ENCODE measurements around the gene OR8G1. TPM values are rescaled to one million over a fixed set of nuclear protein-coding genes. Genes with fewer than 3 reads are reported as not detected.
A peak's percentile ranks its signal among the peaks of the same experiment; 100 is the strongest.

OR8G1 gene, protein sequence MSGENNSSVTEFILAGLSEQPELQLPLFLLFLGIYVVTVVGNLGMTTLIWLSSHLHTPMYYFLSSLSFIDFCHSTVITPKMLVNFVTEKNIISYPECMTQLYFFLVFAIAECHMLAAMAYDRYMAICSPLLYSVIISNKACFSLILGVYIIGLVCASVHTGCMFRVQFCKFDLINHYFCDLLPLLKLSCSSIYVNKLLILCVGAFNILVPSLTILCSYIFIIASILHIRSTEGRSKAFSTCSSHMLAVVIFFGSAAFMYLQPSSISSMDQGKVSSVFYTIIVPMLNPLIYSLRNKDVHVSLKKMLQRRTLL
- not detected in 2 replicates for total RNA-seq (2012; rRNA removed)

DNA sequence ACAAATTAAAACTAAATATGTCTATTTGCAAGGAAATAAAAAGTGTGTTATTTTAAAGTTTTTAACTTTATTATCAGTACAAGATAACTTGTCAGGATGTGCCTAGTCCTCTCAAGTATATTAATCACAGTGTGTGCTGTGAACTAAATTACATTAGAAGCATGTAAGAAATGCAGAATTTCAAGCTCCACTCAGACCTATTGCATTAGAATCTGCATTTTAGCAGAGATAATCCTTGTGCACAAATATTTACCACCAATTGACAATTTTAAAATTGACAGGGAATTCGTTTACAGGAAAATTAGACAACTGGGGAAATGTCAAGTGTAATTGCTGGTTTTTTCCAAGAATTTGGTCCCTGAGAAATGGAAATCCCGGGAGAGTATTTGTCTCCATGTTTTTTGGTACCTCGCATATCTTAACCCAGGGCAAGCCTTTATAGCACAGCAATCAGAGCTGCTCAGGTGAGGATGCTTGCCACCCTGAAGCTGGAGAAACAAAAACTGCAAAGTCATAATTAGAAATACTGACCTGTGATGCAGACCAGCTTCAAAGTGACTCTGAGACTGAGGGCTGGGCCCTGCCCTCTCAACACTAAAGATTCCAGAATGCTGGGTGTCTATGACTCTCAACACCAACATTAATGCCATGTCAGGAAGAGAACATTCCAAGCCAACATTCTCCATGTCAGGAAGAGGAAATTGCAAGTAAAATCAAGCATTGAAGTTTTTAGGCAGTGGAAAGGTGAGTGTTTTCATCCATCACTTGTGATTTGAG lies at the start of gene OR8G1:
OR8G1 (plus strand) TSS at position 475 of the 777 bp plus-strand sequence. CDS start 8,581 bp downstream, outside the sequence.
- Histone ChIP-seq H3K36me3 (ENCODE audit: insufficient read depth, low read length) (no peaks in the 10 kb centered on the region), H3K4me2 (ENCODE audit: low read length) (no peak within 1 kb of the TSS), H3K9ac (ENCODE audit: low read depth, low read length) (no peak within 1 kb of the TSS), H3K27me3 (ENCODE audit: control insufficient read depth, insufficient read depth, low read length) (no peaks in the 10 kb centered on the region), H3K9me3 (replicated peaks; ENCODE audit: low read length) (no peaks in the 10 kb centered on the region), H3K4me1 (ENCODE audit: control insufficient read depth, insufficient read depth, low read length) (no peaks in the 10 kb centered on the region), H3K4me3 (ENCODE audit: low read length) (no peak within 1 kb of the TSS)

DNA sequence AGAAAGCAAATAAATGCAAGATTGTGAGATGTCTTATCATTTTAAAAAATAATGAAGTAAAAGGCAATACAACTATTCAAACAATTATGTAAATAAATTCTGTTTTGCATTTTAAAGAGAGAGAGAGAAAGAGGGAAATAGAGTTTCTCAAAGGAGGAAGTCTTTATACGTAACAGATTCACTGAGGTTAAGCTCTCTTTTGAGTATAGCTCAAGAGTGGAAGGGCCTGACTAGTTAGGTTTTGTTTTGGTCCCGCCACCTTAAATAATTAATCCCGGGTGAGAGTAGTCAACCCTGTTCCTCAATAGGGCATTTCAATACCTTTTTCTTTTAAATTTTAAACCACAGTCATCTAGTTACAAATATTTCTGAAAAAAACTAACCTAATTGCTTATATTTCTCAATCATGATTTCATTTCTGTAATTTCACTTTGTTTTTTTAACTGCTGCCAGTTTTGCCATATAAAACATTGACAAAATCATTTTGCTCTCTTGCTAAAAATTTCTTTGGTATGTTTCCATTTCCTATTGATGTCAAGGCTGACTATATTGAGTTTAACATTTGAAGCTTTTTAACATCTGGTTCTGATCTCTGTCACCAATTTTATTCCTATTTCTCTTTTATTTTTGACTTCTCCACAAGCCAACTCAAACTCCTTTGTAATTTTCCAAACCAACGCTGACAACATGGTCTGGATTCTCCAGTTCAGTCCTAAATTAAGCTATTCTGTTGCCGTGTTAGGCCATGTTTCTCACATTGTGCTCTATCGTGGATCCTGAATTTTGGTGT lies 47.5 kb upstream of the OR8G1 start:
- Histone ChIP-seq H3K36me3 (ENCODE audit: insufficient read depth, low read length) (no peaks in the 10 kb centered on the region), H3K4me2 (ENCODE audit: low read length) (no peak overlapping the region), H3K4me1 (ENCODE audit: control insufficient read depth, insufficient read depth, low read length) (peaks cover 13% of the 10 kb centered on the region), H3K27me3 (ENCODE audit: control insufficient read depth, insufficient read depth, low read length) (peaks cover under 1% of the 10 kb centered on the region), H3K4me3 (ENCODE audit: low read length) (no peak overlapping the region), H3K9me3 (replicated peaks; ENCODE audit: low read length) (no peaks in the 10 kb centered on the region), H3K9ac (ENCODE audit: low read depth, low read length) (no peak overlapping the region)

DNA sequence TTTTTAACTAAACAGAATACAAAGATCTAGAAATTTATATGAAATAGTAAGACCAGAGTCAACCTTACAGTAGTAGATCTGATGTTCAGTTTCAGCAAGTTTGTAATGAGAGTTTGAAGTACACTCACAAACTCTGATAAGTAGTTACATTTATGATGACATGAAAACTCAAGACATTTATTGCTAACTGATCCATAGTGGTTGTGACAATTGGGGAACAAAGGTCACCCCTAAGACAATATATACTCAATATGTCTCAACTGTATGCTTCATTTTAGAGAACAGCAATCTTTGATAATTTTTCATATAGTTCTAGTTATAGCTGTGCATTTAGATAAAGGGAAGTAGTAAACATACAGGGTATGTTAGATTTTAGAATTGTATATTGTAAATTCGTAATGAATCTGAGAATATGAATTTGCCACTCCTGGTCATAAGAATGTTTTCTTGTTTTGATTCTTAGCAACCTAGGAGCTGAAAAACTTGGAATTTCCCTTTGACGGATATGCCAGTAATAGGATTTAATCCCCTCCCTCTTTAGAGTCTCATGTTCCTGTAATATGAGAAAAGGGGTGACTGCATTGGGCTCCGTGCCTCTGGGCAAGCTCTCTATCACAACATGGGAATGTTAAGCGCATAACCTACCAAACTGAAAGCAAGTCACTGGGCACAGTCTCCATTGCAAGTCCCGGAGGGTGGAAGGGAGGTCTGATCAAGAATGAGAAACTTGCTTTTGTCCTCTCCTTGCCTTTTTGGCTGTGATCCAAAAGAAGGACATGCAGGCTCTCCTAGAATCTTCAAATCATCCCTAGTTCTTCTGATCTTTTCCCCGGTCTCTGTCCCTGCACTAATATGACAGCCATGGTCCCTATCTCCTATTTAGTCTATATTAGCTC lies 46.4 kb upstream of the OR8G1 start:
- Histone ChIP-seq H3K36me3 (ENCODE audit: insufficient read depth, low read length) (no peaks in the 10 kb centered on the region), H3K4me3 (ENCODE audit: low read length) (peak overlapping the region; percentile 54), H3K9ac (ENCODE audit: low read depth, low read length) (peak overlapping the region; percentile 48), H3K9me3 (replicated peaks; ENCODE audit: low read length) (no peaks in the 10 kb centered on the region), H3K4me1 (ENCODE audit: control insufficient read depth, insufficient read depth, low read length) (peaks cover 13% of the 10 kb centered on the region), H3K4me2 (ENCODE audit: low read length) (peak overlapping the region; percentile 66), H3K27me3 (ENCODE audit: control insufficient read depth, insufficient read depth, low read length) (no peaks in the 10 kb centered on the region)

DNA sequence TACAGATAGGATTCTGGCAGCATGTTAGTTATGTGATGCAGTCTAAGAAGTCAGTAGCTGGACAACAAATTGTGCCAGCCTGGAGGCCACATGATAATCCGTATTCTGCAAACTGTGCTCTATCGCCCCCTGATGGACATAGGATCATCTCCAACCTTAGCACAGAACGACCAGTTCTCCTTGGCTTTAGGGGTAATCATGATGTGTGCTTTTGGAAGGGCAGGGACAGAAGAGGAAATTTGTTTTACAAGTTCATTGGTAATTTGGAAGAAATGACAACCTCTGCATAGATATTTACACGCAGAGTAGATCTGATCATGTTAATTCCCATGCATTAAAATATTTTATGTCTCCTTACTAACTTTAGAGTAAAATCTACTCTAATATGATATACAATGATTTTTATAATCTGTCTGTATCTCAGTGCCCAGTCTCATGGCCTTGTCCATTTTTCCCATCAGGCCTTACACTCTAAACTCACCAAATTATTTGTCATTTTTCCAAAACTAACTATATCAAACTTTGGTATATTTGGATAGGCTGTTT lies 45.6 kb upstream of the OR8G1 start:
- peak overlapping the region; percentile 48 for H3K9ac ChIP-seq (ENCODE audit: low read depth, low read length)
- H3K36me3 ChIP-seq (ENCODE audit: insufficient read depth, low read length) = no peaks in the 10 kb centered on the region
- no peaks in the 10 kb centered on the region for H3K27me3 ChIP-seq (ENCODE audit: control insufficient read depth, insufficient read depth, low read length)
- no peaks in the 10 kb centered on the region for H3K9me3 ChIP-seq (replicated peaks; ENCODE audit: low read length)
- H3K4me2 ChIP-seq (ENCODE audit: low read length) = peak overlapping the region; percentile 66
- H3K4me3 ChIP-seq (ENCODE audit: low read length) = peak overlapping the region; percentile 54
- H3K4me1 ChIP-seq (ENCODE audit: control insufficient read depth, insufficient read depth, low read length) = peaks cover 13% of the 10 kb centered on the region

DNA sequence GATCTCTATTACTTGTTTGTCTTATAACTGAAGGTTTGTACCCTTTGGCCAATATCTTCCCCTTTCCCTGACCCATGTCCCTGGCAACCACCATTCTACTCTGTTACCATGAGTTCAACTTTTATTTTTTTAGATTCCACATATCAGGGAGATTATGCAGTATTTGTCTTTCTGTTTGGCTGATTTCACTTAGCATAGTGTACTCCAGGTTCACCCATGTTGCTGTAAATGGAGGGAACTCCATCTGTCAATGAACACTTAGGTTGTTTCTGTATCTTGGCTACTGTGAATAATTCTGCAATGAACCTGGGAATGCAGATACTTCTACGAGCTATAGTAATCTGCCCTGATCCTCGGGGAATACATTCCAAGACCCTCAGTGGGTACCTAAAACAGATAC lies 42.9 kb upstream of the OR8G1 start:
- Histone ChIP-seq H3K4me3 (ENCODE audit: low read length) (no peak overlapping the region), H3K36me3 (ENCODE audit: insufficient read depth, low read length) (no peaks in the 10 kb centered on the region), H3K27me3 (ENCODE audit: control insufficient read depth, insufficient read depth, low read length) (no peaks in the 10 kb centered on the region), H3K4me1 (ENCODE audit: control insufficient read depth, insufficient read depth, low read length) (peaks cover 13% of the 10 kb centered on the region), H3K9me3 (replicated peaks; ENCODE audit: low read length) (no peaks in the 10 kb centered on the region), H3K4me2 (ENCODE audit: low read length) (no peak overlapping the region), H3K9ac (ENCODE audit: low read depth, low read length) (no peak overlapping the region)

DNA sequence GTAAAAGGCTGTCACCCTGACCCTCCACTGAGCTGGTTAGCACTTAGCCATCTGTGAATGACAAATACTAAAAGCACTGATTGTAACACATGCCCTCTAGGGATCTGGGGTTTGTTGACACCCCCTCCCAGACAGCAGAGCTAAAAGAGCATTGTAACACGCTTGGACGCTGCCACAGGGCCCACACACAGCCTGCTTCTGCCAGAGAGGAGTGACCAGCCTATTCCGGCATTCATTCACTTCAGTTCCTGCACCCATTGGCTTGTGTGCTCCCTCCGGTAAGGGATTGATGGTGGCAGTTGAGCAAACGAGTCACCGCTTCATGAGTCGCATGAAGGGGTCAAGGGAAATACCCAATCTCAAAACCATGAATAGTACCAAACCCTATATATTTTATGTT lies 42.0 kb upstream of the OR8G1 start:
- Histone ChIP-seq H3K4me1 (ENCODE audit: control insufficient read depth, insufficient read depth, low read length) (peaks cover 10% of the 10 kb centered on the region), H3K36me3 (ENCODE audit: insufficient read depth, low read length) (no peaks in the 10 kb centered on the region), H3K4me2 (ENCODE audit: low read length) (no peak overlapping the region), H3K27me3 (ENCODE audit: control insufficient read depth, insufficient read depth, low read length) (no peaks in the 10 kb centered on the region), H3K9ac (ENCODE audit: low read depth, low read length) (no peak overlapping the region), H3K4me3 (ENCODE audit: low read length) (no peak overlapping the region), H3K9me3 (replicated peaks; ENCODE audit: low read length) (no peaks in the 10 kb centered on the region)

DNA sequence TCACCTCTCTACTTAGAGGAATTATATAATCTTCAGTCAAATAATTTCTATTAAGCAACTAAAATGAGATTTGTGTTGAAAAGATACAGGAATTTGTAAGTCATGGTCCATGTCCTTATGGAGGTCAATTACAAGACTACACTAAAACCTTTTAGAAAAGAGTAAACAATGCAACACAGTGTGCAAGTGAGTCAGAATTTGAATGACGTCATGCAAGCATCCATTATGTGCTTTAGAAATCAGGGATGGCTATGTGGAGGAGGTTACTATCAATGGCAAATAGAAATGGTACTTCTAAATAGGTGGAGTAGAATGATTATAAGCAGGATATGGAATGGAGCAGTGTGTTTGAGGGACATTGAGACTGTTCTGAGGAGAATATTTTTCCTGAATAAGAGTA lies 41.2 kb upstream of the OR8G1 start:
- H3K9ac ChIP-seq (ENCODE audit: low read depth, low read length) = no peak overlapping the region
- H3K4me1 ChIP-seq (ENCODE audit: control insufficient read depth, insufficient read depth, low read length) = peaks cover 3% of the 10 kb centered on the region
- peaks cover 3% of the 10 kb centered on the region for H3K27me3 ChIP-seq (ENCODE audit: control insufficient read depth, insufficient read depth, low read length)
- no peaks in the 10 kb centered on the region for H3K36me3 ChIP-seq (ENCODE audit: insufficient read depth, low read length)
- no peaks in the 10 kb centered on the region for H3K9me3 ChIP-seq (replicated peaks; ENCODE audit: low read length)
- no peak overlapping the region for H3K4me3 ChIP-seq (ENCODE audit: low read length)
- no peak overlapping the region for H3K4me2 ChIP-seq (ENCODE audit: low read length)

DNA sequence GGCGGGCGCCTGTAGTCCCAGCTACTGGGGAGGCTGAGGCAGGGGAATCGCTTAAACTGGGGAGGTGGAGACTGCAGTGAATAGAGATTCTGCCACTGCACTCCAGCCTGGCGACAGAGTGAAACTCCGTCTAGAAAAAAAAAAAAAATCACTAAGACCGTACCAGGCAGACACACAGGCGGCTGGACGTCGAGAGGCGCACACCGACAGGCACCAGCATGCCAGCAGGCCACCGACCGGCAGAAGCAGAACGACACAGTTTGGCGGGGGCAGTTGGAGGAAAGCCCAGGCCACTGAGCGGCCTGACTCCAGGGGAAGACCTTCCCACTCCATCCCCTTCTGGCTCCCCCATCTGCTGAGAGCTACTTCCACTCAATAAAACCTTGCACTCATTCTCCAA lies 40.2 kb upstream of the OR8G1 start:
- H3K27me3 ChIP-seq (ENCODE audit: control insufficient read depth, insufficient read depth, low read length) = peaks cover 3% of the 10 kb centered on the region
- no peaks in the 10 kb centered on the region for H3K9me3 ChIP-seq (replicated peaks; ENCODE audit: low read length)
- no peak overlapping the region for H3K9ac ChIP-seq (ENCODE audit: low read depth, low read length)
- no peak overlapping the region for H3K4me3 ChIP-seq (ENCODE audit: low read length)
- H3K36me3 ChIP-seq (ENCODE audit: insufficient read depth, low read length) = no peaks in the 10 kb centered on the region
- no peaks in the 10 kb centered on the region for H3K4me1 ChIP-seq (ENCODE audit: control insufficient read depth, insufficient read depth, low read length)
- no peak overlapping the region for H3K4me2 ChIP-seq (ENCODE audit: low read length)

DNA sequence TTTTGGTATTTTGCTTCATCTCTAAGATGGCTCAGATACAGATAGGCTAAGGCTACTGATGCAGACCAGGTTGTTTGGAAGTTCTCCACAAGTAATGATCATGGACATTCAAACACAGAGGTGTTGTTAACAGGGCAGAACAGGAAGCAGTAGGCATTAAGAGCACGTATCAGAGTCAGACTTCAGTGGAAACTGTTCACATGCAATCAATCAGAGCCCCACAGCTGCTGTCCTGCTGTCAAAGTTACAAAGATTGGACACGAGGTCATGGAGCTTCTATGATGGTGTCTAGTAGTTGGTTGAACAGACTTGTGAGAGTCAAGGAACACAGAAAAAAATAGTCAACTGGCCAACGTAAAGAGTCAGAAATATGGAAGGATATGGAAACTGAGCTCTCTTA lies 37.9 kb upstream of the OR8G1 start:
- Histone ChIP-seq H3K9me3 (replicated peaks; ENCODE audit: low read length) (no peaks in the 10 kb centered on the region), H3K36me3 (ENCODE audit: insufficient read depth, low read length) (no peaks in the 10 kb centered on the region)

DNA sequence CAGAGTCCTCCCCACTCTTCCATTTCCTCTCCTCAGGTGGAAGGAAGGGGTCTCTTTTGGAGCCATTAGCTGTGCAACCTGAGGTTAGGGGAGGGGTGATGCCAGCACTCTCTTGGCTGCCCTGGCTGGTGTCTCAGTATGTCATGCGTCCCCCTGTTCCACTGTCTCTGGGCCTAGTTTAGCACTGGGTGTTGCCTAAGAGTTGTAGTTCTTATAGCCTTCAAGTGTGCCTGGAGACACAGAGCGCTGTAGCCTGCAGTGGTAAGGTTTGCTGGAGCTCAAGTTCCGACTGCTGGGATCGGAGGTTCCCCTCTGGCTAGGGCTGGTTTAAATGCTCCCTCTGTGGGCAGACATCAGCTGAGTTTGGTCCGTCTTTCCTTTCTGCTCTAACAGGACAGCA lies 36.9 kb upstream of the OR8G1 start:
- Histone ChIP-seq H3K27me3 (ENCODE audit: control insufficient read depth, insufficient read depth, low read length) (peaks cover 3% of the 10 kb centered on the region), H3K9me3 (replicated peaks; ENCODE audit: low read length) (no peaks in the 10 kb centered on the region), H3K4me1 (ENCODE audit: control insufficient read depth, insufficient read depth, low read length) (no peaks in the 10 kb centered on the region), H3K36me3 (ENCODE audit: insufficient read depth, low read length) (no peaks in the 10 kb centered on the region), H3K4me2 (ENCODE audit: low read length) (no peak overlapping the region), H3K4me3 (ENCODE audit: low read length) (no peak overlapping the region), H3K9ac (ENCODE audit: low read depth, low read length) (no peak overlapping the region)

More for the DNA sequence above, 37.9 kb upstream of the OR8G1 start:
- Histone ChIP-seq H3K9ac (ENCODE audit: low read depth, low read length) (no peak overlapping the region), H3K4me1 (ENCODE audit: control insufficient read depth, insufficient read depth, low read length) (no peaks in the 10 kb centered on the region), H3K4me2 (ENCODE audit: low read length) (no peak overlapping the region), H3K27me3 (ENCODE audit: control insufficient read depth, insufficient read depth, low read length) (peaks cover 3% of the 10 kb centered on the region), H3K4me3 (ENCODE audit: low read length) (no peak overlapping the region)

Data from skeletal muscle satellite cell (primary cell).